ENCODE data around the gene LRRC7.

DNA sequence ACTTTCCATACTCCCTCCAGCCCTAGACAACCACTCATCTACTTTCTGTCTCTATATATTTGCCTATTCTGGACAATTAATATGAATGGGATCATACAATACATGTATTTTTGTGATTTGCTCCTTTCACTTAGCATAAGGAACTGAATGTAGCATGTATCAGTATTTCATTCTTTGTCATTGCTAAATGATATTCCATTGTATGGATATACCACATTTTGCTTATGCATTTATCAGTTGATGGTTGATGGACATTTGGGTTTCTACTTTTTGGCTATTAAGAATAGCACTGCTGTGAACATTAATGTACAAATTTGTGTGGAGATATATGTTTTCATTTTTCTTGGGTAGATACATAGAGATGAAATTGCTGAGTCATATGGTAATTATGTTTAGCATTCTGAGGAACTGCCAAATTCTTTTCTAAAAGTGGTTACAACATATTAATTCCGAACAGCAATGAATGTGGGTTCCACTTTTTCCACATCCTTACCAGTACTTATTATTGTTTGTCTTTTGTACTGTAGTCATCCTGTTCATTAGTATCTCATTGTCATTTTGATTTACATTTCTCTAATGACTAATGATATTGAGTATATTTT, 516.7 kb downstream of the LRRC7 start:
- TF ChIP-seq POLR2AphosphoS5 (IDR thresholded peaks at IDR 0.05; ENCODE audit: borderline replicate concordance, low read depth, low read length) (no peak), EZH2 (IDR thresholded peaks at IDR 0.05) (no peak)

Measured in SK-N-MC (cell line).